K562 (cell line): ENCODE data around the gene ATP6V0A4. TPM values are rescaled to one million over a fixed set of nuclear protein-coding genes. Genes with fewer than 3 reads are reported as not detected.

Experiments
- ATF1 ChIP-seq, 2 experiments: fragments of 450-650 bp in 1 of 2; IDR thresholded peaks; 2 replicates each; pipeline ENCODE4 v1.6.1; 2016; ENCODE audit warnings: missing compliant biosample characterization in 1 of 2, missing genetic modification characterization in 1 of 2
- ELF4 ChIP-seq: fragments of 450-650 bp; formaldehyde crosslinking; IDR thresholded peaks from 2 replicates; pipeline ENCODE4 v1.4.0; 2022; ENCODE audit warnings: missing genetic modification characterization
- ESRRA ChIP-seq: fragments of 450-650 bp; IDR thresholded peaks from 2 replicates; pipeline ENCODE4 v1.6.1; 2014; ENCODE audit warnings: low read depth, mild to moderate bottlenecking, moderate library complexity, borderline replicate concordance
- MEF2A ChIP-seq: IDR thresholded peaks from 2 replicates; pipeline ENCODE4 v1.6.1; 2011; ENCODE audit warnings: low read depth, mild to moderate bottlenecking, low read length, moderate library complexity; ENCODE audit not compliant: control insufficient read depth
- PCBP1 ChIP-seq: fragments of 200-400 bp; formaldehyde crosslinking; IDR thresholded peaks from 2 replicates; pipeline ENCODE4 v1.6.1; 2018; ENCODE audit warnings: mild to moderate bottlenecking, low read depth, low read length; ENCODE audit not compliant: poor library complexity, severe bottlenecking
- SMC3 ChIP-seq: conservative IDR thresholded peaks from 2 replicates; pipeline ENCODE4 v1.6.1; 2011; ENCODE audit warnings: low read depth, low read length, improper control_type of control experiment; ENCODE audit not compliant: insufficient read depth
- ZBTB17 ChIP-seq: fragments of 450-650 bp; formaldehyde crosslinking; IDR thresholded peaks from 2 replicates; pipeline ENCODE4 v1.4.0; 2020; ENCODE audit warnings: mild to moderate bottlenecking
- ZNF174 ChIP-seq: fragments of 250-450 bp; sonication (Bioruptor Pico); IDR thresholded peaks from 2 replicates; pipeline ENCODE4 v1.4.0; 2020; ENCODE audit warnings: mild to moderate bottlenecking
- ZNF655 ChIP-seq: fragments of 250-450 bp; sonication (Bioruptor Pico); IDR thresholded peaks from 2 replicates; pipeline ENCODE4 v1.5.0; 2021
- ZNF695 ChIP-seq: fragments of 450-650 bp; formaldehyde crosslinking; IDR thresholded peaks from 2 replicates; pipeline ENCODE4 v1.4.0; 2020; ENCODE audit warnings: mild to moderate bottlenecking, moderate library complexity
- polyA plus RNA-seq, 8 experiments: library from polyadenylated mRNA; depleted of rRNA in 4 of 8; stranded (reverse) in 5 of 8; unstranded in 3 of 8; fragments of >200 nt; fragmentation: Nextera tagmentation in 2 of 8; fragmentation: Illumina TruSeq in 1 of 8; extraction: Ambion mirVana in 2 of 8; extraction: Trizol in 1 of 8; gene quantifications; 2 replicates each; pipeline versions ENCODE4 v1.2.1 to v1.2.3, GENCODE V29; 2011 to 2014; ENCODE audit warnings: inconsistent platforms in 1 of 8, missing spikeins in 1 of 8
- total RNA-seq, 7 experiments: library from RNA; depleted of rRNA in 6 of 7; stranded (reverse); fragments of >200 nt in 6 of 7; fragmentation: Illumina TruSeq in 2 of 7; extraction: Trizol in 2 of 7; gene quantifications; 2 replicates each; pipeline versions ENCODE4 v1.2.1 to v1.2.3, GENCODE V29; 2011 to 2021; ENCODE audit warnings: low replicate concordance in 1 of 7
- TF ChIP-seq, protein P1 (sequence below), 2 experiments: IDR thresholded peaks; 2 replicates each; pipeline ENCODE4 v1.6.1; 2011; ENCODE audit warnings: borderline replicate concordance in 1 of 2, control low read depth in 1 of 2, low read depth in 1 of 2, low read length in 1 of 2, mild to moderate bottlenecking in 1 of 2, mixed read lengths in 1 of 2, moderate library complexity in 1 of 2; ENCODE audit not compliant: insufficient read depth in 1 of 2, insufficient read length in 1 of 2, poor library complexity in 1 of 2, severe bottlenecking in 1 of 2; ENCODE audit errors: extremely low read depth in 1 of 2
- TF ChIP-seq, protein P2 (sequence below): sonication (generic); formaldehyde crosslinking; IDR thresholded peaks from 2 replicates; pipeline ENCODE4 v1.8.0; 2022; ENCODE audit warnings: mild to moderate bottlenecking, missing genetic modification reagents, borderline replicate concordance
- TF ChIP-seq, protein P3 (sequence below): sonication (generic); formaldehyde crosslinking; IDR thresholded peaks from 2 replicates; pipeline ENCODE4 v1.8.1; 2022; ENCODE audit warnings: missing genetic modification reagents
- TF ChIP-seq, protein P4 (sequence below): fragments of 450-650 bp; IDR thresholded peaks from 2 replicates; pipeline ENCODE4 v1.6.1; 2016; ENCODE audit warnings: low read depth, mild to moderate bottlenecking, moderate library complexity

Gene ATP6V0A4
- total and polyA plus RNA-seq, 9 of the 15 experiments (the other 6 are each of a cell fraction or from before 2014, with no cell fraction given): 0.03 TPM; not detected in 8

DNA sequence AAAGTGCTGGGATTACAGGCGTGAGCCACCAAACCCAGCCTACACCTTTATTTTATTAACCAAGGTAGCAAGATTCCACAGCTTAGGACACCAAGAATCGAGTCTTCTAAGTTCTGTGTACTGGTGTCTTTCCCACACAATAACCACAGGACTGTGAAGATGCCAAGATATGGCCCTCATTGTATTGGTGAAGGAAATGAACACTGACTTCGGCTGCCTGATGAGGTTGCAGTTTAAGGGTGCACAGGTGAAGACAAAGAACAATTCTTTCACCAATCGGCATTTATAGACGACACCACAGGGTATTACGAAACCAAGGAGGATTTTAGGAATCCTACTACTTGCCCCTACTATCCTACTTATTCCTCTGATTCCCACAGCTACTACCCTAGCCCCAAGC is 49.3 kb downstream of the ATP6V0A4 start (continued):
- TF ChIP-seq, protein P1, sequence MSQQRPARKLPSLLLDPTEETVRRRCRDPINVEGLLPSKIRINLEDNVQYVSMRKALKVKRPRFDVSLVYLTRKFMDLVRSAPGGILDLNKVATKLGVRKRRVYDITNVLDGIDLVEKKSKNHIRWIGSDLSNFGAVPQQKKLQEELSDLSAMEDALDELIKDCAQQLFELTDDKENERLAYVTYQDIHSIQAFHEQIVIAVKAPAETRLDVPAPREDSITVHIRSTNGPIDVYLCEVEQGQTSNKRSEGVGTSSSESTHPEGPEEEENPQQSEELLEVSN (IDR thresholded peaks at IDR 0.05; ENCODE audit: borderline replicate concordance in 1 of 2, extremely low read depth in 1 of 2, insufficient read depth in 1 of 2, insufficient read length in 1 of 2, low read depth in 1 of 2, low read length in 1 of 2, poor library complexity in 1 of 2, severe bottlenecking in 1 of 2): no peak
- no peak for TF ChIP-seq ELF4 (CRISPR knock-in tag)
- TF ChIP-seq ESRRA: no peak
- TF ChIP-seq, protein P2, sequence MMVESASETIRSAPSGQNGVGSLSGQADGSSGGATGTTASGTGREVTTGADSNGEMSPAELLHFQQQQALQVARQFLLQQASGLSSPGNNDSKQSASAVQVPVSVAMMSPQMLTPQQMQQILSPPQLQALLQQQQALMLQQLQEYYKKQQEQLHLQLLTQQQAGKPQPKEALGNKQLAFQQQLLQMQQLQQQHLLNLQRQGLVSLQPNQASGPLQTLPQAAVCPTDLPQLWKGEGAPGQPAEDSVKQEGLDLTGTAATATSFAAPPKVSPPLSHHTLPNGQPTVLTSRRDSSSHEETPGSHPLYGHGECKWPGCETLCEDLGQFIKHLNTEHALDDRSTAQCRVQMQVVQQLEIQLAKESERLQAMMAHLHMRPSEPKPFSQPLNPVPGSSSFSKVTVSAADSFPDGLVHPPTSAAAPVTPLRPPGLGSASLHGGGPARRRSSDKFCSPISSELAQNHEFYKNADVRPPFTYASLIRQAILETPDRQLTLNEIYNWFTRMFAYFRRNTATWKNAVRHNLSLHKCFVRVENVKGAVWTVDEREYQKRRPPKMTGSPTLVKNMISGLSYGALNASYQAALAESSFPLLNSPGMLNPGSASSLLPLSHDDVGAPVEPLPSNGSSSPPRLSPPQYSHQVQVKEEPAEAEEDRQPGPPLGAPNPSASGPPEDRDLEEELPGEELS (CRISPR knock-in tag): no peak
- TF ChIP-seq ZBTB17 (CRISPR knock-in tag): no peak
- TF ChIP-seq ZNF655: no peak
- TF ChIP-seq, protein P3, sequence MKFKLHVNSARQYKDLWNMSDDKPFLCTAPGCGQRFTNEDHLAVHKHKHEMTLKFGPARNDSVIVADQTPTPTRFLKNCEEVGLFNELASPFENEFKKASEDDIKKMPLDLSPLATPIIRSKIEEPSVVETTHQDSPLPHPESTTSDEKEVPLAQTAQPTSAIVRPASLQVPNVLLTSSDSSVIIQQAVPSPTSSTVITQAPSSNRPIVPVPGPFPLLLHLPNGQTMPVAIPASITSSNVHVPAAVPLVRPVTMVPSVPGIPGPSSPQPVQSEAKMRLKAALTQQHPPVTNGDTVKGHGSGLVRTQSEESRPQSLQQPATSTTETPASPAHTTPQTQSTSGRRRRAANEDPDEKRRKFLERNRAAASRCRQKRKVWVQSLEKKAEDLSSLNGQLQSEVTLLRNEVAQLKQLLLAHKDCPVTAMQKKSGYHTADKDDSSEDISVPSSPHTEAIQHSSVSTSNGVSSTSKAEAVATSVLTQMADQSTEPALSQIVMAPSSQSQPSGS (CRISPR knock-in tag): no peak
- no peak for TF ChIP-seq PCBP1
- TF ChIP-seq, protein P4, sequence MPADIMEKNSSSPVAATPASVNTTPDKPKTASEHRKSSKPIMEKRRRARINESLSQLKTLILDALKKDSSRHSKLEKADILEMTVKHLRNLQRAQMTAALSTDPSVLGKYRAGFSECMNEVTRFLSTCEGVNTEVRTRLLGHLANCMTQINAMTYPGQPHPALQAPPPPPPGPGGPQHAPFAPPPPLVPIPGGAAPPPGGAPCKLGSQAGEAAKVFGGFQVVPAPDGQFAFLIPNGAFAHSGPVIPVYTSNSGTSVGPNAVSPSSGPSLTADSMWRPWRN: no peak
- TF ChIP-seq MEF2A: no peak
- TF ChIP-seq ZNF695 (CRISPR knock-in tag): no peak
- TF ChIP-seq SMC3: no peak
- TF ChIP-seq ZNF174 (CRISPR knock-in tag): no peak
- TF ChIP-seq ATF1 (CRISPR knock-in tag; IDR thresholded peaks at IDR 0.05): no peak
- no peak for TF ChIP-seq ATF1 (tag; IDR thresholded peaks at IDR 0.05)
